ENCODE results near the gene RCOR1.

DNA sequence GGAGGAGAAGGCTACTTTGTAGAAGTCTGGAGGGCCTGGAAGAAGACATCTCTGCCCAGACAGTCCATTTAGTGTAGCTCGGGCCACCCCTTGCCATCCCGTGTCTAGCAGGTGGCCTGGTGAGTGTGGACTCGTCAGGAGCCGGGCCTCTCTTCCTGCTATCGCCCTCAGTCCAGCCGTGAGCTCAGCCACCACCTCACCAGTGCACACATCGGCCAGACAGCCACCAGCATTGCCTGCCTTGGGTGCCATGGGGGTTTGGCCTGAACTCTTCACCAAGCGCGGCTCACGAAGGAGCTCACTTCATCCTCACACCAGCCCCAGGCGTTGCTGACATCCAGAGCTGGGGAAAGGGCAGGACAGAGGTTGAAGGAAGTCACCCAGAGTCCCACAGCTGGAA, 165.2 kb downstream of the RCOR1 start:
- TF ChIP-seq, protein P1, sequence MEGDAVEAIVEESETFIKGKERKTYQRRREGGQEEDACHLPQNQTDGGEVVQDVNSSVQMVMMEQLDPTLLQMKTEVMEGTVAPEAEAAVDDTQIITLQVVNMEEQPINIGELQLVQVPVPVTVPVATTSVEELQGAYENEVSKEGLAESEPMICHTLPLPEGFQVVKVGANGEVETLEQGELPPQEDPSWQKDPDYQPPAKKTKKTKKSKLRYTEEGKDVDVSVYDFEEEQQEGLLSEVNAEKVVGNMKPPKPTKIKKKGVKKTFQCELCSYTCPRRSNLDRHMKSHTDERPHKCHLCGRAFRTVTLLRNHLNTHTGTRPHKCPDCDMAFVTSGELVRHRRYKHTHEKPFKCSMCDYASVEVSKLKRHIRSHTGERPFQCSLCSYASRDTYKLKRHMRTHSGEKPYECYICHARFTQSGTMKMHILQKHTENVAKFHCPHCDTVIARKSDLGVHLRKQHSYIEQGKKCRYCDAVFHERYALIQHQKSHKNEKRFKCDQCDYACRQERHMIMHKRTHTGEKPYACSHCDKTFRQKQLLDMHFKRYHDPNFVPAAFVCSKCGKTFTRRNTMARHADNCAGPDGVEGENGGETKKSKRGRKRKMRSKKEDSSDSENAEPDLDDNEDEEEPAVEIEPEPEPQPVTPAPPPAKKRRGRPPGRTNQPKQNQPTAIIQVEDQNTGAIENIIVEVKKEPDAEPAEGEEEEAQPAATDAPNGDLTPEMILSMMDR (IDR thresholded peaks at IDR 0.05; ENCODE audit: insufficient read depth, low read length): no peak
- TF ChIP-seq, protein P2, sequence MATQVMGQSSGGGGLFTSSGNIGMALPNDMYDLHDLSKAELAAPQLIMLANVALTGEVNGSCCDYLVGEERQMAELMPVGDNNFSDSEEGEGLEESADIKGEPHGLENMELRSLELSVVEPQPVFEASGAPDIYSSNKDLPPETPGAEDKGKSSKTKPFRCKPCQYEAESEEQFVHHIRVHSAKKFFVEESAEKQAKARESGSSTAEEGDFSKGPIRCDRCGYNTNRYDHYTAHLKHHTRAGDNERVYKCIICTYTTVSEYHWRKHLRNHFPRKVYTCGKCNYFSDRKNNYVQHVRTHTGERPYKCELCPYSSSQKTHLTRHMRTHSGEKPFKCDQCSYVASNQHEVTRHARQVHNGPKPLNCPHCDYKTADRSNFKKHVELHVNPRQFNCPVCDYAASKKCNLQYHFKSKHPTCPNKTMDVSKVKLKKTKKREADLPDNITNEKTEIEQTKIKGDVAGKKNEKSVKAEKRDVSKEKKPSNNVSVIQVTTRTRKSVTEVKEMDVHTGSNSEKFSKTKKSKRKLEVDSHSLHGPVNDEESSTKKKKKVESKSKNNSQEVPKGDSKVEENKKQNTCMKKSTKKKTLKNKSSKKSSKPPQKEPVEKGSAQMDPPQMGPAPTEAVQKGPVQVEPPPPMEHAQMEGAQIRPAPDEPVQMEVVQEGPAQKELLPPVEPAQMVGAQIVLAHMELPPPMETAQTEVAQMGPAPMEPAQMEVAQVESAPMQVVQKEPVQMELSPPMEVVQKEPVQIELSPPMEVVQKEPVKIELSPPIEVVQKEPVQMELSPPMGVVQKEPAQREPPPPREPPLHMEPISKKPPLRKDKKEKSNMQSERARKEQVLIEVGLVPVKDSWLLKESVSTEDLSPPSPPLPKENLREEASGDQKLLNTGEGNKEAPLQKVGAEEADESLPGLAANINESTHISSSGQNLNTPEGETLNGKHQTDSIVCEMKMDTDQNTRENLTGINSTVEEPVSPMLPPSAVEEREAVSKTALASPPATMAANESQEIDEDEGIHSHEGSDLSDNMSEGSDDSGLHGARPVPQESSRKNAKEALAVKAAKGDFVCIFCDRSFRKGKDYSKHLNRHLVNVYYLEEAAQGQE (IDR thresholded peaks at IDR 0.05; ENCODE audit: insufficient replicate concordance, low read depth): no peak

Measured in HL-60 (cell line).